H9 (cell line): ENCODE data around the gene ANXA1. TPM values are rescaled to one million over a fixed set of nuclear protein-coding genes. Genes with fewer than 3 reads are reported as not detected.

Experiments used
- DNase-seq: peaks from one replicate; pipeline ENCODE4 v3.0.0-alpha.2; 2017
- H2AFZ ChIP-seq: one replicate; pipeline ENCODE4 v1.6.1; 2013; ENCODE audit warnings: mild to moderate bottlenecking, low read length, control low read depth, moderate library complexity
- H2AK5ac ChIP-seq: 2 replicates; pipeline ENCODE4 v1.6.1; 2013; ENCODE audit warnings: low read length, control low read depth, mixed read lengths; ENCODE audit not compliant: insufficient read length
- H2BK120ac ChIP-seq: one replicate; pipeline ENCODE4 v1.6.1; 2013; ENCODE audit warnings: low read depth, mild to moderate bottlenecking, low read length, control low read depth, inconsistent platforms; ENCODE audit not compliant: poor library complexity, severe bottlenecking
- H2BK12ac ChIP-seq: 2 replicates; pipeline ENCODE4 v1.6.1; 2013; ENCODE audit warnings: low read length, control low read depth, mixed read lengths, low read depth; ENCODE audit not compliant: insufficient read length
- H2BK15ac ChIP-seq: 2 replicates; pipeline ENCODE4 v1.6.1; 2013; ENCODE audit warnings: low read depth, low read length, control low read depth
- H2BK20ac ChIP-seq: one replicate; pipeline ENCODE4 v1.6.1; 2013; ENCODE audit warnings: low read depth, mild to moderate bottlenecking, low read length, control low read depth, inconsistent platforms; ENCODE audit not compliant: poor library complexity, severe bottlenecking
- H2BK5ac ChIP-seq: 2 replicates; pipeline ENCODE4 v1.6.1; 2013; ENCODE audit warnings: low read length, control low read depth, mixed read lengths; ENCODE audit not compliant: insufficient read length
- H3K14ac ChIP-seq: 2 replicates; pipeline ENCODE4 v1.6.1; 2013; ENCODE audit warnings: low read length, control low read depth; ENCODE audit not compliant: insufficient read depth
- H3K18ac ChIP-seq: 2 replicates; pipeline ENCODE4 v1.6.1; 2013; ENCODE audit warnings: low read depth, mild to moderate bottlenecking, mixed read lengths, low read length, control low read depth; ENCODE audit not compliant: insufficient read length
- H3K23ac ChIP-seq: 2 replicates; pipeline ENCODE4 v1.6.1; 2013; ENCODE audit warnings: low read length, control low read depth, mixed read lengths, low read depth; ENCODE audit not compliant: insufficient read length
- H3K23me2 ChIP-seq: 2 replicates; pipeline ENCODE4 v1.6.1; 2013; ENCODE audit warnings: low read depth, mild to moderate bottlenecking, mixed read lengths, low read length, control low read depth; ENCODE audit not compliant: insufficient read length, poor library complexity, severe bottlenecking
- H3K27ac ChIP-seq: 2 replicates; pipeline ENCODE4 v1.5.1; 2013; ENCODE audit warnings: low read length, control low read depth, mixed read lengths, low read depth; ENCODE audit not compliant: insufficient read length
- H3K27me3 ChIP-seq: 2 replicates; pipeline ENCODE4 v1.6.1; 2013; ENCODE audit warnings: low read length, control low read depth, inconsistent platforms; ENCODE audit not compliant: insufficient read depth
- H3K4ac ChIP-seq: 2 replicates; pipeline ENCODE4 v1.6.1; 2013; ENCODE audit warnings: low read depth, mild to moderate bottlenecking, control low read depth, inconsistent platforms, low read length, moderate library complexity
- H3K4me1 ChIP-seq: 2 replicates; pipeline ENCODE4 v1.6.1; 2013; ENCODE audit warnings: low read length, control low read depth, inconsistent platforms; ENCODE audit not compliant: insufficient read depth
- H3K4me2 ChIP-seq: 2 replicates; pipeline ENCODE4 v1.6.1; 2013; ENCODE audit warnings: low read length, control low read depth, mixed read lengths; ENCODE audit not compliant: insufficient read length, insufficient read depth
- H3K56ac ChIP-seq: 2 replicates; pipeline ENCODE4 v1.6.1; 2013; ENCODE audit warnings: low read depth, mild to moderate bottlenecking, mixed read lengths, low read length, control low read depth; ENCODE audit not compliant: insufficient read length
- H3K79me1 ChIP-seq: 2 replicates; pipeline ENCODE4 v1.6.1; 2013; ENCODE audit warnings: low read depth, mild to moderate bottlenecking, moderate library complexity, low read length, control low read depth, inconsistent platforms; ENCODE audit not compliant: insufficient read depth, poor library complexity, severe bottlenecking
- H3K79me2 ChIP-seq: 2 replicates; pipeline ENCODE4 v1.6.1; 2013; ENCODE audit warnings: low read length, control low read depth, inconsistent platforms; ENCODE audit not compliant: insufficient read depth
- H3K9ac ChIP-seq: 2 replicates; pipeline ENCODE4 v1.6.1; 2013; ENCODE audit warnings: low read length, control low read depth, mixed read lengths; ENCODE audit not compliant: insufficient read length; ENCODE audit errors: extremely low read depth
- H3K9me3 ChIP-seq: one replicate; pipeline ENCODE4 v1.6.1; 2013; ENCODE audit warnings: low read depth, low read length, inconsistent platforms; ENCODE audit not compliant: control insufficient read depth
- H3T11ph ChIP-seq: one replicate; pipeline ENCODE4 v1.6.1; 2013; ENCODE audit warnings: mild to moderate bottlenecking, low read length, control low read depth, inconsistent platforms
- H4K20me1 ChIP-seq: one replicate; pipeline ENCODE4 v1.6.1; 2013; ENCODE audit not compliant: control insufficient read depth, insufficient read length, insufficient read depth
- H4K5ac ChIP-seq: 2 replicates; pipeline ENCODE4 v1.6.1; 2013; ENCODE audit warnings: low read depth, mild to moderate bottlenecking, mixed read lengths, low read length, control low read depth; ENCODE audit not compliant: insufficient read length
- H4K8ac ChIP-seq: replicated peaks from 2 replicates; pipeline ENCODE4 v1.6.1; 2013; ENCODE audit warnings: low read length, control low read depth, mixed read lengths, low read depth; ENCODE audit not compliant: insufficient read length
- H4K91ac ChIP-seq: 2 replicates; pipeline ENCODE4 v1.6.1; 2013; ENCODE audit warnings: low read depth, mild to moderate bottlenecking, moderate library complexity, mixed read lengths, low read length, control low read depth; ENCODE audit not compliant: insufficient read length
- H3K27ac Mint-ChIP-seq, 3 experiments: 2 replicates in 2 of 3; 3 replicates in 1 of 3; pipeline ENCODE4 v1.8.0; 2020 to 2021; ENCODE audit warnings: mixed read lengths in 3 of 3, mild to moderate bottlenecking in 1 of 3, moderate library complexity in 1 of 3
- H3K27me3 Mint-ChIP-seq: 2 replicates; pipeline ENCODE4 v1.8.0; 2021; ENCODE audit warnings: low read depth, mild to moderate bottlenecking, moderate library complexity, mixed read lengths
- H3K36me3 Mint-ChIP-seq, 3 experiments: 2 replicates in 2 of 3; 3 replicates in 1 of 3; pipeline ENCODE4 v1.8.0; 2020 to 2021; ENCODE audit warnings: low read depth in 3 of 3, mixed read lengths in 3 of 3; ENCODE audit not compliant: insufficient read depth in 1 of 3
- H3K4me1 Mint-ChIP-seq, 2 experiments: 2 replicates each; pipeline ENCODE4 v1.8.0; 2020; ENCODE audit warnings: mixed read lengths in 2 of 2
- H3K4me3 Mint-ChIP-seq, 2 experiments: 2 replicates in 1 of 2; 3 replicates in 1 of 2; pipeline ENCODE4 v1.8.0; 2020 to 2021; ENCODE audit warnings: mild to moderate bottlenecking in 2 of 2, mixed read lengths in 2 of 2, moderate library complexity in 1 of 2
- H3K9me3 Mint-ChIP-seq, 2 experiments: 2 replicates in 1 of 2; 3 replicates in 1 of 2; pipeline ENCODE4 v1.8.0; 2020; ENCODE audit warnings: mild to moderate bottlenecking in 2 of 2, mixed read lengths in 2 of 2, moderate library complexity in 1 of 2
- CTCF ChIP-seq: fragments of 200-600 bp; sonication (generic); conservative IDR thresholded peaks from 3 replicates; pipeline ENCODE4 v1.8.0; 2021; ENCODE audit warnings: antibody characterized with exemption, mild to moderate bottlenecking
- WGBS: extraction: QIAGEN DNeasy Blood & Tissue Kit; methylation state at CpG from one replicate; pipeline ENCODE4 v1.1.7; 2013; ENCODE audit warnings: missing lambda C conversion rate, low lambda C conversion rate, mixed read lengths; ENCODE audit not compliant: insufficient read length; ENCODE audit errors: extremely low coverage; 5-methylcytosine and 5-hydroxymethylcytosine counted together
- total RNA-seq: library from RNA; stranded (reverse); gene quantifications from 2 replicates; pipeline ENCODE4 v1.2.1, GENCODE V29; 2021

Gene ANXA1
- total RNA-seq, 1 experiment from 2014 or later = 3.5 TPM

GRCh38 chr9:73202980-73203379 lies 51.3 kb downstream of the ANXA1 start:
- no peaks in the 10 kb centered on the region for H3K27me3 Mint-ChIP-seq
- H2AFZ ChIP-seq = no peak overlapping the region

More at GRCh38 chr9:73202980-73203379, 51.3 kb downstream of the ANXA1 start:
- H3K56ac ChIP-seq = no peak overlapping the region
- no peak overlapping the region for H3K27ac ChIP-seq
- no peak overlapping the region for H3K18ac ChIP-seq
- H2BK15ac ChIP-seq = no peak overlapping the region
- Mint-ChIP-seq H3K9me3 (no peaks in the 10 kb centered on the region), H3K4me3 (no peak overlapping the region), H3K36me3 (no peaks in the 10 kb centered on the region), H3K27ac (no peak overlapping the region), H3K4me1 (peaks cover 9 to 12% of the 10 kb centered on the region in 2 experiments)
- no peak overlapping the region for H4K8ac ChIP-seq
- no peak overlapping the region for H3K23ac ChIP-seq
- H3T11ph ChIP-seq = no peak overlapping the region
- no peak overlapping the region for H4K91ac ChIP-seq
- H3K4me2 ChIP-seq = no peak overlapping the region
- DNase-seq = no peak
- no peak overlapping the region for H3K14ac ChIP-seq
- H2BK20ac ChIP-seq = no peak overlapping the region
- no peaks in the 10 kb centered on the region for H3K27me3 ChIP-seq
- H2AK5ac ChIP-seq = no peak overlapping the region
- no CpG with 5 or more reads among the region's 1 CpG for WGBS
- no peak overlapping the region for H4K5ac ChIP-seq
- no peaks in the 10 kb centered on the region for H3K9me3 ChIP-seq
- H2BK120ac ChIP-seq = no peak overlapping the region
- TF ChIP-seq CTCF = no peak
- H3K9ac ChIP-seq = no peak overlapping the region
- H2BK5ac ChIP-seq = no peak overlapping the region
- peak overlapping the region; percentile 52 for H2BK12ac ChIP-seq
- H3K4ac ChIP-seq = no peak overlapping the region
- no peaks in the 10 kb centered on the region for H3K79me2 ChIP-seq
- H4K20me1 ChIP-seq = no peaks in the 10 kb centered on the region
- no peaks in the 10 kb centered on the region for H3K4me1 ChIP-seq
- H3K79me1 ChIP-seq = no peaks in the 10 kb centered on the region
- no peaks in the 10 kb centered on the region for H3K23me2 ChIP-seq
